ENCODE measurements around the gene CPD. TPM values are rescaled to one million over a fixed set of nuclear protein-coding genes. Genes with fewer than 3 reads are reported as not detected.

Gene CPD
- total RNA-seq, 5 donors from 2014 or later (not counting 1 experiment from before 2014, with no cell fraction given), result 18.7 to 38.0 (median 24.1) TPM

DNA sequence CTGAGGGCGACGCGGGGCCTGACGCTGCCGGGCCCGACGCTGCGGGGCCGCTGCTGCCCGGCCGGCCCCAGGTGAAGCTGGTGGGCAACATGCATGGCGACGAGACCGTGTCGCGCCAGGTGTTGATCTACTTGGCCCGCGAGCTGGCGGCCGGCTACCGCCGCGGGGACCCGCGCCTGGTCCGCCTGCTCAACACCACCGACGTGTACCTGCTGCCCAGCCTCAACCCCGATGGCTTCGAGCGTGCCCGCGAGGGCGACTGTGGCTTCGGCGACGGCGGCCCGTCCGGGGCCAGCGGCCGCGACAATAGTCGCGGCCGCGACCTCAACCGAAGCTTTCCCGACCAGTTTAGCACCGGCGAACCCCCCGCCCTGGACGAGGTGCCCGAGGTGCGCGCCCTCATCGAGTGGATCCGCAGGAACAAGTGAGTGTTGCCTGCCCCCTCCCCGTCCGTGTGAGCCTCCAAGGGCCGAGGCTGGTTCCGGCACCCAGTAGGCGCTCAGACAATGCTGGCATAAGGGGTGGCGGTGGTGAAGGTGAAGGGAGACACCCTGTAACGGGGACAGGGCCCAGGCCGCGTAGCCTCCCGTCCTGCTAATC lies 676 bp downstream of the CPD start:
- H3K4me3 Mint-ChIP-seq, result peak overlapping the region; percentile 85 to 95 (median 86)
- Histone ChIP-seq H3K27ac (ENCODE audit: low read length) (no peak overlapping the region), H3K9me3 (no peaks in the 10 kb centered on the region), H3K36me3 (ENCODE audit: control insufficient read depth in 2 of 2, extremely low read depth in 1 of 2, insufficient read depth in 1 of 2, low read length in 1 of 2) (no peaks in the 10 kb centered on the region), H3K4me3 (ENCODE audit: control insufficient read depth in 1 of 2, extremely low read depth in 1 of 2, low read length in 1 of 2) (peak overlapping the region; percentile 70 to 71), H3K4me1 (ENCODE audit: control insufficient read depth in 1 of 2, extremely low read depth in 1 of 2, insufficient read depth in 2 of 2, low read length in 2 of 2) (peaks cover 29 to 34% of the 10 kb centered on the region in 2 experiments), H3K27me3 (replicated peaks in 1 of 2; ENCODE audit: control insufficient read depth in 2 of 2, extremely low read depth in 1 of 2, insufficient read depth in 2 of 2, low read length in 1 of 2) (no peaks in the 10 kb centered on the region)
- ChIA-PET CTCF (interaction anchor here in 1 of 2 donors (0.7 kb wide), 1 partner anchor 16 kb away, joined by 3 read pairs; no protein-coding TSS in a partner anchor), POLR2A (interaction anchor here in 1 of 2 donors (0.6 kb wide), 2 partner anchors 88 to 275 kb away, joined by 3 to 5 read pairs; no protein-coding TSS in a partner anchor)
- H3K36me3 Mint-ChIP-seq, result no peaks in the 10 kb centered on the region
- DNase-seq (peak in 21 of 35 experiments; percentile 3 to 37 (median 12)), ATAC-seq (replicated peaks in 1 of 4) (peak; percentile 2 to 10 (median 6))
- H3K27me3 Mint-ChIP-seq, result peaks cover 0 to 4% of the 10 kb centered on the region in 2 donors
- H3K9me3 Mint-ChIP-seq, result no peaks in the 10 kb centered on the region
- peaks cover 54 to 72% (median 63%) of the 10 kb centered on the region in 3 donors for H3K4me1 Mint-ChIP-seq
- H3K27ac Mint-ChIP-seq, result peak overlapping the region; percentile 39 to 49
- WGBS (ENCODE audit: insufficient coverage), result under 1% methylated on average over 64 of the region's 68 CpGs

- Mint-ChIP-seq H3K4me1 (peaks cover 56 to 74% (median 63%) of the 10 kb centered on the region in 3 donors), H3K27ac (peak overlapping the region; percentile 39 to 49), H3K9me3 (no peaks in the 10 kb centered on the region), H3K27me3 (no peaks in the 10 kb centered on the region), H3K36me3 (no peaks in the 10 kb centered on the region), H3K4me3 (peak overlapping the region; percentile 85 to 95 (median 86))
- no peak for ATAC-seq (replicated peaks in 1 of 4)
- H3K36me3 ChIP-seq (ENCODE audit: control insufficient read depth in 2 of 2, extremely low read depth in 1 of 2, insufficient read depth in 1 of 2, low read length in 1 of 2), result no peaks in the 10 kb centered on the region
- ChIA-PET POLR2A (interaction anchor here in 1 of 2 donors (0.6 to 0.9 kb wide), 3 partner anchors 16 to 275 kb away, joined by 3 to 5 read pairs (median 3); no protein-coding TSS in a partner anchor), CTCF (interaction anchor here in 1 of 2 donors (0.7 kb wide), 1 partner anchor 16 kb away, joined by 3 read pairs; no protein-coding TSS in a partner anchor)
- peak overlapping the region; percentile 70 to 71 for H3K4me3 ChIP-seq (ENCODE audit: control insufficient read depth in 1 of 2, extremely low read depth in 1 of 2, low read length in 1 of 2)
- 27% methylated on average over 2 of the region's 5 CpGs for WGBS (ENCODE audit: insufficient coverage)
- H3K9me3 ChIP-seq, result no peaks in the 10 kb centered on the region
- peaks cover 29 to 34% of the 10 kb centered on the region in 2 experiments for H3K4me1 ChIP-seq (ENCODE audit: control insufficient read depth in 1 of 2, extremely low read depth in 1 of 2, insufficient read depth in 2 of 2, low read length in 2 of 2)
- H3K27me3 ChIP-seq (replicated peaks in 1 of 2; ENCODE audit: control insufficient read depth in 2 of 2, extremely low read depth in 1 of 2, insufficient read depth in 2 of 2, low read length in 1 of 2), result no peaks in the 10 kb centered on the region
- peak in 1 of 35 experiments; percentile 41 for DNase-seq
- H3K27ac ChIP-seq (ENCODE audit: low read length), result no peak overlapping the region
Observed at GRCh38 chr17:30379903-30380381, 1.2 kb downstream of the CPD start.

GRCh38 chr17:30380643-30381339 lies 2.1 kb downstream of the CPD start:
- Mint-ChIP-seq H3K36me3 (peaks cover 6% of the 10 kb centered on the region), H3K4me3 (peak overlapping the region; percentile 85 to 95 (median 86)), H3K27me3 (no peaks in the 10 kb centered on the region), H3K4me1 (peaks cover 58 to 81% (median 63%) of the 10 kb centered on the region in 3 donors), H3K9me3 (no peaks in the 10 kb centered on the region), H3K27ac (no peak overlapping the region)
- H3K27me3 ChIP-seq (replicated peaks in 1 of 2; ENCODE audit: control insufficient read depth in 2 of 2, extremely low read depth in 1 of 2, insufficient read depth in 2 of 2, low read length in 1 of 2), result no peaks in the 10 kb centered on the region
- no peak for DNase-seq
- H3K4me3 ChIP-seq (ENCODE audit: control insufficient read depth in 1 of 2, extremely low read depth in 1 of 2, low read length in 1 of 2), result peak overlapping the region; percentile 23 to 70
- H3K9me3 ChIP-seq, result no peaks in the 10 kb centered on the region
- ChIA-PET CTCF (interaction anchor here in 1 of 2 donors (0.8 to 1.3 kb wide), 2 partner anchors 40 to 277 kb away, joined by 3 to 7 read pairs; no protein-coding TSS in a partner anchor), POLR2A (interaction anchor here in 1 of 2 donors (0.5 to 0.9 kb wide), 5 partner anchors 17 to 53 kb away, joined by 3 to 4 read pairs (median 3); no protein-coding TSS in a partner anchor)
- H3K36me3 ChIP-seq (ENCODE audit: control insufficient read depth in 2 of 2, extremely low read depth in 1 of 2, insufficient read depth in 1 of 2, low read length in 1 of 2), result peaks cover 0 to 8% of the 10 kb centered on the region in 2 donors
- no peak overlapping the region for H3K27ac ChIP-seq (ENCODE audit: low read length)
- H3K4me1 ChIP-seq (ENCODE audit: control insufficient read depth in 1 of 2, extremely low read depth in 1 of 2, insufficient read depth in 2 of 2, low read length in 2 of 2), result peaks cover 29 to 34% of the 10 kb centered on the region in 2 experiments
- WGBS (ENCODE audit: insufficient coverage), result 60% methylated on average over 1 of the region's 7 CpGs
- ATAC-seq (replicated peaks in 1 of 4), result no peak

DNA sequence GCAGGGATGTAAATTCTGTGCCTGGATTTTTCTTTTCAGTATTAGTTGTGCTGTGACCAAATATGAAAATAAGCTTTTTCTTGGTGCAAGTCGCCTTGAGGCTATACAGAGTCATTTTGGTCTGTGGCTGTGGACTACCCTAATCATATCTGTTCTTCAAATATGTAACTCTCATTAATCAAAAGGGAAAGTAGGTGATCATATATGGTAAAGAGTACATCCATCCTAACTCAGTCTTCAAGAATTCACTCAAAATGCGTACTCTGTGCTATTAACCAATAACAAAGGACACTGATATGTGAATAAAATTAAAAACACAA lies 2.6 kb downstream of the CPD start:
- no CpG with 5 or more reads among the region's 2 CpGs for WGBS (ENCODE audit: insufficient coverage)
- Mint-ChIP-seq H3K27ac (no peak overlapping the region), H3K36me3 (peaks cover 9% of the 10 kb centered on the region), H3K9me3 (no peaks in the 10 kb centered on the region), H3K27me3 (no peaks in the 10 kb centered on the region), H3K4me3 (peak overlapping the region; percentile 85 to 95 (median 86)), H3K4me1 (peaks cover 58 to 81% (median 63%) of the 10 kb centered on the region in 3 donors)
- Histone ChIP-seq H3K4me1 (ENCODE audit: control insufficient read depth in 1 of 2, extremely low read depth in 1 of 2, insufficient read depth in 2 of 2, low read length in 2 of 2) (peaks cover 29 to 32% of the 10 kb centered on the region in 2 experiments), H3K36me3 (ENCODE audit: control insufficient read depth in 2 of 2, extremely low read depth in 1 of 2, insufficient read depth in 1 of 2, low read length in 1 of 2) (peaks cover 4 to 13% of the 10 kb centered on the region in 2 donors), H3K4me3 (ENCODE audit: control insufficient read depth in 1 of 2, extremely low read depth in 1 of 2, low read length in 1 of 2) (no peak overlapping the region), H3K27ac (ENCODE audit: low read length) (no peak overlapping the region), H3K9me3 (no peaks in the 10 kb centered on the region), H3K27me3 (replicated peaks in 1 of 2; ENCODE audit: control insufficient read depth in 2 of 2, extremely low read depth in 1 of 2, insufficient read depth in 2 of 2, low read length in 1 of 2) (no peaks in the 10 kb centered on the region)
- no peak for ATAC-seq (replicated peaks in 1 of 4)
- POLR2A ChIA-PET, result interaction anchor here in 1 of 2 donors (0.7 kb wide), 1 partner anchor 51 kb away, joined by 3 read pairs; no protein-coding TSS in a partner anchor
- no peak for DNase-seq
- CTCF ChIA-PET, result interaction anchor here (0.6 to 1.3 kb wide), 3 partner anchors 40 to 1527 kb away, joined by 3 to 7 read pairs (median 3); no protein-coding TSS in a partner anchor

- DNase-seq, result no peak
- ATAC-seq (replicated peaks in 1 of 4), result no peak
- ChIA-PET CTCF (interaction anchor here in 1 of 2 donors (0.6 kb wide), 1 partner anchor 327 kb away, joined by 3 read pairs; no protein-coding TSS in a partner anchor), POLR2A (no interaction called here)
- H3K4me1 ChIP-seq (ENCODE audit: control insufficient read depth in 1 of 2, extremely low read depth in 1 of 2, insufficient read depth in 2 of 2, low read length in 2 of 2), result peaks cover 20 to 24% of the 10 kb centered on the region in 2 experiments
- peaks cover 6 to 19% of the 10 kb centered on the region in 2 donors for H3K36me3 ChIP-seq (ENCODE audit: control insufficient read depth in 2 of 2, extremely low read depth in 1 of 2, insufficient read depth in 1 of 2, low read length in 1 of 2)
- no peak overlapping the region for H3K4me3 ChIP-seq (ENCODE audit: control insufficient read depth in 1 of 2, extremely low read depth in 1 of 2, low read length in 1 of 2)
- peaks cover 16% of the 10 kb centered on the region for H3K36me3 Mint-ChIP-seq
- H3K27ac Mint-ChIP-seq, result no peak overlapping the region
- H3K4me3 Mint-ChIP-seq, result peak overlapping the region in 1 of 3 donors; percentile 4
- no peaks in the 10 kb centered on the region for H3K9me3 Mint-ChIP-seq
- H3K27ac ChIP-seq (ENCODE audit: low read length), result no peak overlapping the region
- no peaks in the 10 kb centered on the region for H3K27me3 ChIP-seq (replicated peaks in 1 of 2; ENCODE audit: control insufficient read depth in 2 of 2, extremely low read depth in 1 of 2, insufficient read depth in 2 of 2, low read length in 1 of 2)
- H3K9me3 ChIP-seq, result no peaks in the 10 kb centered on the region
- no peaks in the 10 kb centered on the region for H3K27me3 Mint-ChIP-seq
- WGBS (ENCODE audit: insufficient coverage), result 100% methylated on average over 1 of the region's 1 CpG
- peaks cover 49 to 71% (median 54%) of the 10 kb centered on the region in 3 donors for H3K4me1 Mint-ChIP-seq
Observed at GRCh38 chr17:30382345-30382744, 3.6 kb downstream of the CPD start.

Measured in T-cell (primary cell).